Spleen (tissue), 11 donors: ENCODE results near the gene NAGK. TPM values are rescaled to one million over a fixed set of nuclear protein-coding genes. Genes with fewer than 3 reads are reported as not detected.

ENCODE experiments used
- DNase-seq: peaks from one replicate; pipeline ENCODE4 v3.0.0-alpha.2; 2020
- H3K27ac ChIP-seq, 8 donors: fragments of 200-600 bp; sonication (generic) in 7 of 8; 1 replicate in 4 of 8; 2 replicates in 4 of 8; pipeline versions ENCODE4 v1.5.0 to v1.8.0; 2016 to 2021; ENCODE audit warnings: inconsistent platforms in 4 of 8, mild to moderate bottlenecking in 4 of 8, moderate library complexity in 1 of 8
- H3K27me3 ChIP-seq, 7 donors: fragments of 200-600 bp; sonication (generic) in 6 of 7; replicated peaks in 1 of 7; 1 replicate in 4 of 7; 2 replicates in 3 of 7; pipeline versions ENCODE4 v1.5.0 to v1.8.0; 2016 to 2021; ENCODE audit warnings: inconsistent platforms in 3 of 7, mild to moderate bottlenecking in 1 of 7
- H3K36me3 ChIP-seq, 6 donors: fragments of 200-600 bp; sonication (generic) in 5 of 6; 1 replicate in 4 of 6; 2 replicates in 2 of 6; pipeline versions ENCODE4 v1.5.0 to v1.8.0; 2016 to 2021; ENCODE audit warnings: inconsistent platforms in 2 of 6
- H3K4me1 ChIP-seq, 6 donors: fragments of 200-600 bp; sonication (generic) in 5 of 6; 1 replicate in 3 of 6; 2 replicates in 3 of 6; pipeline versions ENCODE4 v1.5.0 to v1.8.0; 2016 to 2021; ENCODE audit warnings: inconsistent platforms in 3 of 6
- H3K4me3 ChIP-seq, 8 donors: fragments of 200-600 bp; sonication (generic) in 7 of 8; 1 replicate in 4 of 8; 2 replicates in 4 of 8; pipeline versions ENCODE4 v1.5.0 to v1.8.0; 2016 to 2021; ENCODE audit warnings: inconsistent platforms in 4 of 8, mild to moderate bottlenecking in 4 of 8, moderate library complexity in 2 of 8
- H3K9me3 ChIP-seq, 8 donors: fragments of 200-600 bp; sonication (generic) in 7 of 8; 1 replicate in 4 of 8; 2 replicates in 4 of 8; pipeline versions ENCODE4 v1.5.0 to v1.8.0; 2016 to 2021; ENCODE audit warnings: inconsistent platforms in 4 of 8
- CTCF ChIP-seq, 11 experiments: fragments of 200-600 bp in 7 of 11; fragments of 450-650 bp in 4 of 11; sonication (generic) in 4 of 11; IDR thresholded peaks in 8 of 11; conservative IDR thresholded peaks in 3 of 11; 1 replicate in 7 of 11; 2 replicates in 4 of 11; pipeline versions ENCODE4 v1.4.0 to v1.8.0; 2016 to 2021; ENCODE audit warnings: antibody characterized with exemption in 11 of 11, inconsistent platforms in 4 of 11, mild to moderate bottlenecking in 1 of 11
- POLR2A ChIP-seq, 3 donors: fragments of 450-650 bp; IDR thresholded peaks; one replicate each; pipeline ENCODE4 v1.5.1; 2017; ENCODE audit warnings: antibody characterized with exemption in 3 of 3, mild to moderate bottlenecking in 1 of 3
- POLR2AphosphoS5 ChIP-seq, 3 donors: sonication (generic); formaldehyde crosslinking; IDR thresholded peaks; one replicate each; pipeline ENCODE4 v1.5.1; 2017; ENCODE audit warnings: antibody characterized with exemption in 3 of 3
- WGBS, 5 donors: extraction: QIAGEN DNeasy Blood & Tissue Kit in 3 of 5; methylation state at CpG; one replicate each; pipeline versions ENCODE4 v1.1.5 to v1.1.7; 2013 to 2018; 5-methylcytosine and 5-hydroxymethylcytosine counted together
- intact Hi-C: fragments of 100-400 bp; cut with DNase I; formaldehyde crosslinking; loops from one replicate; pipeline ENCODE4 v1.15.0; 2023; ENCODE audit warnings: low total_unique reads
- polyA plus RNA-seq, 3 donors: library from polyadenylated mRNA; stranded (reverse); fragments of 200-250 nt; gene quantifications; one replicate each; pipeline ENCODE4 v1.2.1, GENCODE V29; 2013
- total RNA-seq, 7 donors: library from RNA; depleted of rRNA in 3 of 7; stranded (reverse); fragments of >200 nt in 3 of 7; fragmentation: NEBNext Ultra II Directional in 4 of 7; extraction: Animal tissue kit (Norgen Biotek cat#: 25700) in 4 of 7; gene quantifications; one replicate each; pipeline versions ENCODE4 v1.1.0 to v1.2.1, GENCODE V29; 2016 to 2021
- donor health status: healthy with polysubstance abuse.
- donor health status: DM: no; HTN: no; CAD: no; lungs with moderate emphysema.
- donor health status: DM: no; HTN: no; CAD: no.
- donor health status: Bipolar disorder and iron deficiency.
- donor health status: healthy.
- donor health status: DM: no; HTN: no; CAD: no.
- donor health status: DM: yes; HTN: yes; CAD: no.

Gene NAGK
- total and polyA plus RNA-seq, 10 donors, result 123 to 321 (median 220) TPM

GRCh38 chr2:71066856-71067255 lies 1.6 kb upstream of the NAGK start:
- no peak for TF ChIP-seq POLR2AphosphoS5 (IDR thresholded peaks at IDR 0.05)
- peaks cover 0 to 9% (median 0%) of the 10 kb centered on the region in 6 donors for H3K36me3 ChIP-seq
- intact Hi-C loops, result no loop called here
- no peak for DNase-seq
- no peaks in the 10 kb centered on the region for H3K27me3 ChIP-seq
- WGBS, 5 donors, result 80 to 88% (median 83%) methylated on average over 3 of the region's 3 CpGs
- H3K4me1 ChIP-seq, result peaks cover 31 to 80% (median 71%) of the 10 kb centered on the region in 6 donors
- peak overlapping the region in 7 of 8 donors; percentile 36 to 99 (median 98) for H3K27ac ChIP-seq
- H3K4me3 ChIP-seq, result peak overlapping the region in 1 of 8 donors; percentile 85
- no peaks in the 10 kb centered on the region for H3K9me3 ChIP-seq

GRCh38 chr2:71067567-71068217 lies 756 bp upstream of the NAGK start:
- no peaks in the 10 kb centered on the region for H3K9me3 ChIP-seq
- peak overlapping the region; percentile 88 to 99 (median 98) for H3K27ac ChIP-seq
- intact Hi-C loops, result no loop called here
- H3K36me3 ChIP-seq, result peaks cover 0 to 14% (median 2%) of the 10 kb centered on the region in 6 donors
- peak overlapping the region; percentile 74 to 97 (median 82) for H3K4me3 ChIP-seq
- peak; percentile 84 for DNase-seq
- no peaks in the 10 kb centered on the region for H3K27me3 ChIP-seq
- WGBS, 5 donors, result 3 to 6% (median 4%) methylated on average over 20 to 26 of the region's 26 CpGs
- TF ChIP-seq CTCF (IDR thresholded peaks at IDR 0.05 in 8 of 11, conservative IDR thresholded peaks at IDR 0.05 in 3 of 11), result peak in 2 of 11 experiments; percentile 9 to 12
- no peak for TF ChIP-seq POLR2A (IDR thresholded peaks at IDR 0.05)
- TF ChIP-seq POLR2AphosphoS5 (IDR thresholded peaks at IDR 0.05), result no peak
- H3K4me1 ChIP-seq, result peaks cover 39 to 89% (median 79%) of the 10 kb centered on the region in 6 donors

GRCh38 chr2:71069376-71069775 lies 928 bp downstream of the NAGK start:
- peaks cover 0 to 30% (median 17%) of the 10 kb centered on the region in 6 donors for H3K36me3 ChIP-seq
- no peaks in the 10 kb centered on the region for H3K27me3 ChIP-seq
- H3K9me3 ChIP-seq, result no peaks in the 10 kb centered on the region
- peak; percentile 47 for DNase-seq
- no peak for TF ChIP-seq POLR2AphosphoS5 (IDR thresholded peaks at IDR 0.05)
- TF ChIP-seq CTCF (IDR thresholded peaks at IDR 0.05 in 8 of 11, conservative IDR thresholded peaks at IDR 0.05 in 3 of 11), result no peak
- 46 to 67% (median 59%) methylated on average over 5 of the region's 5 CpGs for WGBS, 5 donors
- H3K4me1 ChIP-seq, result peaks cover 39 to 91% (median 82%) of the 10 kb centered on the region in 6 donors
- H3K27ac ChIP-seq, result peak overlapping the region in 7 of 8 donors; percentile 96 to 99 (median 99)
- H3K4me3 ChIP-seq, result peak overlapping the region in 7 of 8 donors; percentile 77 to 97 (median 85)
- intact Hi-C loops, result no loop called here

- H3K4me3 ChIP-seq, result peak overlapping the region in 7 of 8 donors; percentile 77 to 97 (median 85)
- H3K4me1 ChIP-seq, result peaks cover 39 to 91% (median 76%) of the 10 kb centered on the region in 6 donors
- peak; percentile 87 for DNase-seq
- H3K27ac ChIP-seq, result peak overlapping the region; percentile 22 to 99 (median 98)
- H3K9me3 ChIP-seq, result no peaks in the 10 kb centered on the region
- intact Hi-C loops, result no loop called here
- H3K27me3 ChIP-seq, result no peaks in the 10 kb centered on the region
- H3K36me3 ChIP-seq, result peaks cover 0 to 42% (median 28%) of the 10 kb centered on the region in 6 donors
- no peak for TF ChIP-seq POLR2AphosphoS5 (IDR thresholded peaks at IDR 0.05)
- TF ChIP-seq CTCF (IDR thresholded peaks at IDR 0.05 in 8 of 11, conservative IDR thresholded peaks at IDR 0.05 in 3 of 11), result peak in 3 of 11 experiments; percentile 6 to 40 (median 21)
- WGBS, 5 donors, result 55 to 67% (median 62%) methylated on average over 10 of the region's 10 CpGs
These were observed 2.0 kb downstream of the NAGK start for GRCh38 chr2:71070294-71071093.
